Measurements from ENCODE around the gene LMNTD2. TPM values are rescaled to one million over a fixed set of nuclear protein-coding genes. Genes with fewer than 3 reads are reported as not detected.

Gene LMNTD2
- total RNA-seq, 1 donor from 2014 or later, result 1.1 TPM

DNA sequence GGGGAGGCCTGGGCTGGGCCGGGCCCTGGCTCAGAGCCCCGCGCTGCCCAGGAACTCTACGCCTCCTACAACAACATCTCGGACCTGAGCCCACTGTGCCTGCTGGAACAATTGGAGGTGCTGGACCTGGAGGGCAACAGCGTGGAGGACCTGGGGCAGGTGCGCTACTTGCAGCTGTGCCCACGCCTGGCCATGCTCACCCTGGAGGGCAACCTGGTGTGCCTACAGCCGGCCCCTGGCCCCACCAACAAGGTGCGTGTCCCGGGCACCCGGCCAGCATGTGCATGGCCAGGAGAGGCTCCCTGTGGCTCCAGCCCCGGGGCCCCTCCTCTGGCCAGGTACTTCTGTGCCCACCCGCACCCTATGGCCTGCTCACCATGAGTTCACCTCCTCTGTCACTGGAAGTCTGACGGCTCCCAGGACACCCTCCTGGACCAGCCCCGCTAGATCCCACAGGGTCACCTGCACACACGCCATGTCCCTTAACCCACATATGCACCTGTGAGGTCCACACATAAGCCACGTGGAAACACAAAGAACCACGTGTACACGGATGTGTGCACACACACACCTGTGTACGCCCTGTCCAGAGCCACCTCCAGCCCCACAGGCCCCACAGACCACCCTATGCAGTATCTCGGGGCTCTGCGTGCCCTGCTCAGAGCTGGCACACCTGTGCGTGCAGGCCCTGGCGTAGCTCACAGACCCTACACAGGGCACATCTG, 10.4 kb downstream of the LMNTD2 start:
- H3K4me2 ChIP-seq, result no peak overlapping the region
- Mint-ChIP-seq H3K27me3 (ENCODE audit: insufficient read depth, low read depth) (peaks cover 5% of the 10 kb centered on the region), H3K36me3 (no peaks in the 10 kb centered on the region), H3K4me3 (no peak overlapping the region), H3K9me3 (no peaks in the 10 kb centered on the region), H3K4me1 (peaks cover 13% of the 10 kb centered on the region), H3K27ac (peak overlapping the region; percentile 42)
- H3K36me3 ChIP-seq, result no peaks in the 10 kb centered on the region
- H3K9me3 ChIP-seq (ENCODE audit: low read depth), result no peaks in the 10 kb centered on the region
- H2AFZ ChIP-seq (replicated peaks), result no peak overlapping the region
- H3K79me2 ChIP-seq (ENCODE audit: low read depth), result no peaks in the 10 kb centered on the region
- H3K4me3 ChIP-seq, result no peak overlapping the region
- H3F3A ChIP-seq (ENCODE audit: low read depth), result no peaks in the 10 kb centered on the region
- no peak for DNase-seq (ENCODE audit: low spot score)
- H3K9ac ChIP-seq, result no peak overlapping the region
- peaks cover 9% of the 10 kb centered on the region for H3K27me3 ChIP-seq
- no peak for TF ChIP-seq EZH2phosphoT487 (IDR thresholded peaks at IDR 0.05)
- H3K27ac ChIP-seq, result no peak overlapping the region
- H3K4me1 ChIP-seq, result peaks cover 3% of the 10 kb centered on the region
- no peaks in the 10 kb centered on the region for H4K20me1 ChIP-seq (ENCODE audit: low read depth)

DNA sequence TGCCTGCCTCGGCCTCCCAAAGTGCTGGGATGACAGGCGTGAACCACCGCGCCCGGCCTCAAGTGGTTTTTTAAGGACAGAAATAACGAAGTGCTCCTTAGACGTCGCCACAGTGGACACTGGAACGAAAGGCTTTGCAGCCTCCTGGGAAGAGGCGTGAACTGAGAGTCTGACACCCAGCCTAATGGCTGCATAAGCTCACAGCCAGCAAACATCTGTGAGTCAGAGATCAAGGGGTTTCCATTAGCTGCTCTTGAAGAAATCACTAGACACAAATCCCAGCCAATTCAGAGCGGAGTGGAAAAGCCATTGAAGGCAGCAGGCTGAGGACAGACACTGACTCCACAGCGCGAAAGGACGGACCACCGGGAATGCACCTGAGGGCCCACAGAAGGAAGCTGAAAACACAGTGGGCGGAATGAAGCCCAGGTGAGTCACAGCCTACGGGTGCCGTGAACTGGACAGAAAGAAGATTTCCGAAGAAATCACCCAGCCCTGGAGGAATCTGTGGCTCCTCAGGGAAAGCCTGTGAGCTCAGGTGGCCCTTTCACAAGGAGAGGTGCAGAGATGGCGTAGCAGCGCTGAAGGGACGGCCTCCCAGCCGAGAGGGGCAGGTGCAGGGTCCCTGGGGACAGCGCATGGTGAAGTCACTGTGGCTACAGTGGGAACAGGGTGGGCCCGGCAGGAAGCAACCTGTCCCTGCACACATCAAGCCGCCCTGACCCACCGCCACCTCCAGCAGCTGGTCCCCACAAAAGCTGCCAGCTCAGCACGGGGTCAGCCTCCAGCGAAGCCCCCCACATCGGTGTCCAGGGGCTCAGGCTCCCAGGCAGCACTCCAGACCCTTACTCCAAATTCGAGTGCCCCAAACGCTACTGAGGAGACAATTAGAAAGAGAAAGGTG, 11.6 kb downstream of the LMNTD2 start:
- Histone ChIP-seq H3F3A (ENCODE audit: low read depth) (no peaks in the 10 kb centered on the region), H3K4me1 (no peaks in the 10 kb centered on the region), H3K4me3 (no peak overlapping the region), H3K9ac (no peak overlapping the region), H2AFZ (replicated peaks) (no peak overlapping the region), H3K79me2 (ENCODE audit: low read depth) (no peaks in the 10 kb centered on the region), H3K27ac (no peak overlapping the region), H4K20me1 (ENCODE audit: low read depth) (no peaks in the 10 kb centered on the region), H3K27me3 (no peaks in the 10 kb centered on the region), H3K36me3 (no peaks in the 10 kb centered on the region), H3K4me2 (no peak overlapping the region), H3K9me3 (ENCODE audit: low read depth) (no peaks in the 10 kb centered on the region)
- DNase-seq (ENCODE audit: low spot score), result no peak
- no peaks in the 10 kb centered on the region for H3K36me3 Mint-ChIP-seq
- no peaks in the 10 kb centered on the region for H3K9me3 Mint-ChIP-seq
- H3K27me3 Mint-ChIP-seq (ENCODE audit: insufficient read depth, low read depth), result peaks cover 5% of the 10 kb centered on the region
- peak overlapping the region; percentile 71 for H3K4me3 Mint-ChIP-seq
- peak overlapping the region; percentile 91 for H3K27ac Mint-ChIP-seq
- peaks cover 13% of the 10 kb centered on the region for H3K4me1 Mint-ChIP-seq
- TF ChIP-seq, protein P1, sequence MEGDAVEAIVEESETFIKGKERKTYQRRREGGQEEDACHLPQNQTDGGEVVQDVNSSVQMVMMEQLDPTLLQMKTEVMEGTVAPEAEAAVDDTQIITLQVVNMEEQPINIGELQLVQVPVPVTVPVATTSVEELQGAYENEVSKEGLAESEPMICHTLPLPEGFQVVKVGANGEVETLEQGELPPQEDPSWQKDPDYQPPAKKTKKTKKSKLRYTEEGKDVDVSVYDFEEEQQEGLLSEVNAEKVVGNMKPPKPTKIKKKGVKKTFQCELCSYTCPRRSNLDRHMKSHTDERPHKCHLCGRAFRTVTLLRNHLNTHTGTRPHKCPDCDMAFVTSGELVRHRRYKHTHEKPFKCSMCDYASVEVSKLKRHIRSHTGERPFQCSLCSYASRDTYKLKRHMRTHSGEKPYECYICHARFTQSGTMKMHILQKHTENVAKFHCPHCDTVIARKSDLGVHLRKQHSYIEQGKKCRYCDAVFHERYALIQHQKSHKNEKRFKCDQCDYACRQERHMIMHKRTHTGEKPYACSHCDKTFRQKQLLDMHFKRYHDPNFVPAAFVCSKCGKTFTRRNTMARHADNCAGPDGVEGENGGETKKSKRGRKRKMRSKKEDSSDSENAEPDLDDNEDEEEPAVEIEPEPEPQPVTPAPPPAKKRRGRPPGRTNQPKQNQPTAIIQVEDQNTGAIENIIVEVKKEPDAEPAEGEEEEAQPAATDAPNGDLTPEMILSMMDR (IDR thresholded peaks at IDR 0.05), result no peak
- TF ChIP-seq EZH2 (IDR thresholded peaks at IDR 0.05) (no peak), EZH2phosphoT487 (IDR thresholded peaks at IDR 0.05) (no peak)

DNA sequence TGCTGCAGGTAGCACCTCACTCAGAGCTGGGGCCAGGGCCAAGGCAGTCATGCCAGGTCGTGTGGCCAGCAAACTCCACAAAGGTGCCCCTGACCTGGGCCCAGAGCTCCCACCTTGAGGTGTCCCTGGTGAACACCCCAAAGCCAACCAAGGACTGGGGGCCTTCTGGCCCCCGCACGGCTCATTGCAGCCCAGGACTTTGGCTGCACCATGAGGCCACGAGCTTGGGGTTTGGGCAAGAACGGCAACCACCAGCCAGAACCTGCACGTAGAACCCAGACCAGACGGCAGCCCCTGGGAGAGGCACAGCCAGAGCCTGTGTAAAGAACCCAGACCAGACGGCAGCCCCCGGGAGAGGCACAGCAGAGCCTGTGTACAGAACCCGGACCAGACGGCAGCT, 15.4 kb downstream of the LMNTD2 start:
- Mint-ChIP-seq H3K36me3 (peaks cover 2% of the 10 kb centered on the region), H3K27me3 (ENCODE audit: insufficient read depth, low read depth) (peaks cover 5% of the 10 kb centered on the region), H3K4me1 (peaks cover 9% of the 10 kb centered on the region), H3K9me3 (no peaks in the 10 kb centered on the region), H3K27ac (no peak overlapping the region), H3K4me3 (no peak overlapping the region)
- H3K27ac ChIP-seq, result no peak overlapping the region
- H4K20me1 ChIP-seq (ENCODE audit: low read depth), result no peaks in the 10 kb centered on the region
- peaks cover 8% of the 10 kb centered on the region for H3K4me1 ChIP-seq
- no peak overlapping the region for H3K9ac ChIP-seq
- no peaks in the 10 kb centered on the region for H3K36me3 ChIP-seq
- no peaks in the 10 kb centered on the region for H3K27me3 ChIP-seq
- no peaks in the 10 kb centered on the region for H3K79me2 ChIP-seq (ENCODE audit: low read depth)
- H3F3A ChIP-seq (ENCODE audit: low read depth), result no peaks in the 10 kb centered on the region
- no peak overlapping the region for H3K4me2 ChIP-seq
- TF ChIP-seq, protein P1 (IDR thresholded peaks at IDR 0.05), result no peak
- TF ChIP-seq EZH2 (IDR thresholded peaks at IDR 0.05), result no peak
- TF ChIP-seq EZH2phosphoT487 (IDR thresholded peaks at IDR 0.05), result no peak
- no peak overlapping the region for H3K4me3 ChIP-seq
- no peak for DNase-seq (ENCODE audit: low spot score)
- H3K9me3 ChIP-seq (ENCODE audit: low read depth), result no peaks in the 10 kb centered on the region
- H2AFZ ChIP-seq (replicated peaks), result no peak overlapping the region

All from neural progenitor cell (in vitro differentiated cells).